IPS-NIHi7 (cell line): Measurements from ENCODE around the gene RAB33A.

Source experiments
- DNase-seq: peaks from one replicate; pipeline ENCODE4 v3.0.0; 2012; ENCODE audit warnings: mixed read lengths; ENCODE audit errors: extremely low spot score

The RAB33A gene

GRCh38 chrX:130171446-130172126, at the start of gene RAB33A:
TSS of gene RAB33A (plus strand) at chrX:130171962. CDS start at chrX:130172063, 101 bp downstream.
- DNase-seq, result peak; percentile 64

GRCh38 chrX:130124577-130124976, 47.2 kb upstream of the RAB33A start:
- DNase-seq, result peak; percentile 33

- DNase-seq, result no peak
Measured at GRCh38 chrX:130125091-130125874, 46.5 kb upstream of the RAB33A start.

- DNase-seq, result no peak
Measured at GRCh38 chrX:130130990-130131389, 40.8 kb upstream of the RAB33A start.

- DNase-seq, result no peak
Measured at GRCh38 chrX:130136496-130136895, 35.3 kb upstream of the RAB33A start.

- DNase-seq, result no peak
Measured at GRCh38 chrX:130136961-130137360, 34.8 kb upstream of the RAB33A start.

- DNase-seq, result peak; percentile 63
Measured at GRCh38 chrX:130139474-130140201, 32.1 kb upstream of the RAB33A start.

- DNase-seq, result no peak
Measured at GRCh38 chrX:130144509-130144908, 27.3 kb upstream of the RAB33A start.

GRCh38 chrX:130145123-130145522, 26.6 kb upstream of the RAB33A start:
- no peak for DNase-seq

GRCh38 chrX:130147631-130148030, 24.1 kb upstream of the RAB33A start:
- DNase-seq, result no peak

GRCh38 chrX:130155564-130155963, 16.2 kb upstream of the RAB33A start:
- no peak for DNase-seq

GRCh38 chrX:130158311-130158710, 13.5 kb upstream of the RAB33A start:
- DNase-seq, result no peak

- DNase-seq, result no peak
Measured at GRCh38 chrX:130159776-130160175, 12.0 kb upstream of the RAB33A start.

- no peak for DNase-seq
Measured at GRCh38 chrX:130162094-130162735, 9.5 kb upstream of the RAB33A start.

- DNase-seq, result no peak
Measured at GRCh38 chrX:130163398-130163797, 8.4 kb upstream of the RAB33A start.

GRCh38 chrX:130165181-130165702, 6.5 kb upstream of the RAB33A start:
- no peak for DNase-seq

- DNase-seq, result peak; percentile 98
Measured at GRCh38 chrX:130165703-130166502, 5.9 kb upstream of the RAB33A start, which contains the start of gene AIFM1. TSS of gene AIFM1 (minus strand) at chrX:130165841. CDS start at chrX:130165656, 185 bp downstream.

GRCh38 chrX:130166503-130166777, 5.3 kb upstream of the RAB33A start:
- no peak for DNase-seq

GRCh38 chrX:130167040-130167439, 4.7 kb upstream of the RAB33A start:
- DNase-seq, result no peak

- peak; percentile 89 for DNase-seq
Measured at GRCh38 chrX:130170752-130171445, 863 bp upstream of the RAB33A start.
